ENCODE results near the gene TRAM2.
A peak's percentile ranks its signal among the peaks of the same experiment; 100 is the strongest.

Gene TRAM2

DNA sequence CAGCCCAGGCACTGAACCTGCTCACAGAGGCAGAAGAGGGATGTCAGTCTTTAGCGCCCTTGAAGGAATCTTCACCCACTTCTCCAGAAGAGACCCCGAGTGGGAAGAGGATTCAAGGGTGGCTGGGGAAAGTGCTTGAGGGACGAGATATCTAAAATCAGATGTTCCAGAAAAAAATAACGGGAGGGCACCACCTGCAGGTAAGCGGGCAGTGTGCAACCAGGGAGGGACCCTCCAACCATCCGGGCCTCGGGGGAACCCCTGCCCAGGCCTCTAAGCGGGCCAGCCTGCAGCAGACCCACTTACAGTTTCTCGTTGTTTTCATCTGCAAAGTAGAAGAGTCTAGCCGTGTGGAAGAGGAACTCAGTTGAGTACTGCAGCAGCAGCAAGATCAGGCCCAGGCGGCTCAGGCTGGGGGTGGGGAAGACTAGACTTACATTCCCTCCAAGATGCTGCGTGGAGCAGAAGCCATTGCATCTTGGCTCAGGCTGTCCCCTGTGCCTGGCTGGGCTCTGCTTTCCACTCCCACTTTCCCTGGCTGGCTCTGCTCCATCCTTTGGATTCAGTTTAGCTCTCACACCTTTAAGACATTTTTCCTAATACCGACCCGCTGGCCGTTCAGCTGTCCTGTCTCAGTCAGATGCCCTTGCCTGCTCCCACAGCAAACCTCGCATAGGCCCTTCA is 71.0 kb downstream of the TRAM2 start:
- no peak for DNase-seq

DNA sequence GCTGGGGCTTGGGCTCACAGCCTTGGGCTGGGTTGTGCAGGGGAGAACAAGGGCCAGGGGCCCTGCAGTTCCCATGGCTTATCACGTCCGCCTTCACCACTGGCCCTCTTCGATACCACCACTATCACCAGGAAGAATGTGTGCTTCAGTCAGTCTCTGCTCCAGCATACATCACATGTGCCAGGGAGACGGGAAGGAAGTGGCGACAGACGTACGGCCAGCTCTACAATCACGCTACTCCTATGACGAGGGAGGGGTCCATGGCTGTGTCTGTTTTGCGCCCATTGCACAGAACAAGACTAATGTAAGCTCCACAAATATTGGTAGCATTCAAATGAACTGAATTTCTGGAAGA is 72.1 kb downstream of the TRAM2 start:
- DNase-seq: no peak

DNA sequence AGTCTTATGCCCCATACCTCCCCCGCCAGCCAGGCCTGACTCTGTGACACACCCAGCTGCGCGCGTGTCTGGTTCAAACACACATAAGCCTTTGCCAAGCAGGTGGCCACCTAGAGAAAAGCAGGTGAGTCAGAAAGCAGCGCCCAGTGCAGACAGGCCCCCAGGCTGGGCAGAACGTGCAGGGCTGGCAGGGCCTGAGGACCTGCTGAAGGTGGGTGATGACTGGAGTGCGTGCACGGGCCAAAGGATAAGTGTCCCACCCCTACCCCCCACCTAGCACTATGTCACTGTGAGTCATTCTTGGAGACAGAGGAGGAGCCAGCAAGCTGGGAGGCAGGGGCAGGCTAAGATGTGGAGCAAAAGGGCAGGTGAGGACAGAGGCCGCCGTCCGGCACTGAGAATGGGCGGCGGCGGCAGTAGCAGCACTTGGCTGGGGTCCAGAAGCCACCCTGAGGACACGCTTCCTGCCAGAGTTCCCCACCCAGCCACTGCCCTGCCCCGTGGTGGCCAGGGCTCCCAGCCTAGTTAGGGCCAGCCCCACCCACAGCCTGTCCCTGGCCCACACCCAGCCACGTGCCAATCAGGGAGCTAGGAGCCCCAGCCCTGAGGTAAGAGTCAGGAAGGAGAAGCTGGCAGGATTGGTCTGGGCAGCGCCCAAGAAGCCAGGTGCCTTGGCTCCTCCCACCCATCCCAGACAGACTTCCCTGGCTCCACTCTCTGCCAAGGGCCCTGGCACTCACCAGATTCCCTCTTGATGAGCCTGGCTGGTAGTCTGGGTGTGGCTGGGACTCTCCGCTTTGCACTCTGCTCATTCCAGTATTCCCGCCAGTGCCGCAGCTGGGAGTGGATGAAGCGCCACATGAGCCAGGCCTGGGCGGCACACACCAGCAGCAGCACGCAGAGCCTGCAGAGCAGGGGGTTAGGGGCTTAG is 72.7 kb downstream of the TRAM2 start:
- no peak for DNase-seq

DNA sequence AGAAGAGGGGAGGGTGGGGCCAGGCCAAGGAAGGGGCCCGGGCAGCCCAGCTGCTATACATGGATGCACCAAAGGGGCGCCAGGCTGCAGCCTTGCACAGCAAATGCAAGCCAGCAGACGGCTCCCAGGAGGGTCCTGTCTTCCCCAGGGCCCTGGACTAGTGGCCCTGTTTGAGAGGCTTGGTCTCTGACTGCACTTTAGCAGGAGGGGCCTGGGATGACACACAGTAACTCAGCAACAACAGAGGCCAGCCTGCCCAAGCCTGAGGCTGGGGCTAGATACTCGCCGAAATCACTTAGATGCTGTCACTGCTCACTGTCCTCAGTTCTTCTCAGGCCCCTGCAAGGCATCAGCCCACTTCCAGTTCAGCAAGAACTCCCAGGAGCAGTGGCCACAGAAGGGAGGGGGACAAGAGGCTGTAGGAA is 73.5 kb downstream of the TRAM2 start:
- DNase-seq: no peak

DNA sequence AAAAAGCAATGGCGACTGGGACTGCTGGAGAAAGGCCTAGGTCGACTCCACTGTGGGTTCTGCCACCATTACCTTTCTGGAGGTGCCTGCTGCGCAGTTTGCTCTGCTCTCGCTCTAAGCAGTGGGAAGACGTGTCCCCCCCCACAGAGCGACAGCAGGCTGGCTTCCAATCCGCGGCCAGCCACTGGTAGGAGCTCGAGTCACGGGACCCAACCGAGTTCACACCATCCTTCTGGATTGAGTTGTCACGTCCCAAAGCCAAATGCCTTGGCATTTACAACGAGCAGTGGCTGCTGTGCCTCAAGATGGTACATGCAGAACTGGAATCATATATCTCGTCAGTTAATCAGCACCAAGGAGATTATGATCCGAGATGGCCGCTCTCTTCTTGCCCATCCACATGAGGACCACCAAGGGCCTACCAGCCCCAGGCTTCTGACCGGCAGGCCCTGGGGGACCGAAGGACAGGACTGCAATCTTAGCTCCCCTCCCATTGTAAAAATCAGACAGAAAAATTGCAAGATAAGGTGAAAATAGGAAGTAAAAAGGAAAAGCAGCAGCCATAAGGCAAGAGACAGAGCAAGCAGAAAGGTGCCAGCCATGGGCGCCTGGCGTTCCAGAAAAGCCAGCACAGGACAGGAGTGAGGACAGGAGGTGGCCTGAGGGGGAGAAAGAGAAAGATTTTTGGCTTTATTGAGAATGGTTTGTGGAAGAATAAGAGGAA is 74.4 kb downstream of the TRAM2 start:
- no peak for DNase-seq

DNA sequence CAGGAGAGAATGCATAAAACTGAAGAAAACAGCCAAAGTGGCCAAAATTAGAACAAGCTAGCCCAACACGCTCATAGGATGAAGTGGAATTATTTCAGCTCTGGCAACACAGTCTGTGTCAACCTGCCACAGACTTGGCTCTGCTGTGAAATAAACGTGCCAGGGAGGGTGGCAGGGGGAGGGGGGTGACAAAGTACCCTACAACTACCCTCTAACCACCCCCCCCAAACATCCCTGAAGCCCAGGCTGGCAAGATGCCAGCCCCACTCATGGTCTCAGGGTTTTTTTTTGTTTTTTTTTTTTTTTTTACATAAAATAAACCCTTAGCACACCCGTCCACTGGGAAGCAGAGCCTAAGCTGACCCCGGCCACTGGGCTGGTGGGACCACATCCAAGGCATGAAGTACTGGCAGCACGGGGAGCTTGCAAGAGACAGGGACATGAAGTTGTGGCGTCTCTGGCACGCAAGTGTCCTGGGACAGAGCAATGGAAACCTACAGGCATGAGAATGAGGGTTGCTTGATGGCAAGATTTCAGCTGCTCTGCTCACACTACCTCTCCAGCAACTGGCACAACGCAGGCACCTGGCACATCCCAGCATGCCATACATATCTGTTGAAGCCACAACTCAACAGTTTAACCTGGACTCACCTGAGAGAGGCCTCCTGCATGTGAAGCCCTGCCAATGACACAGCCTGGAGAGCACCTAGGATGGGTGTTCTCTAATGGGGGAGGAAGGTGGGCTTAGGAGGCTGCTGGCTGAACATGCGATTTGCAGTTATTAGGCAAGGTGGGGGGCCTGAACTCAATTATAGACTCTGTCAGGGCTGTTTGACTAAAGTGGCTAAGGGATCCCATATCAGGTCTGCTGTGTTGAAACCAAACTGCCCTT is 76.4 kb downstream of the TRAM2 start:
- DNase-seq: no peak

DNA sequence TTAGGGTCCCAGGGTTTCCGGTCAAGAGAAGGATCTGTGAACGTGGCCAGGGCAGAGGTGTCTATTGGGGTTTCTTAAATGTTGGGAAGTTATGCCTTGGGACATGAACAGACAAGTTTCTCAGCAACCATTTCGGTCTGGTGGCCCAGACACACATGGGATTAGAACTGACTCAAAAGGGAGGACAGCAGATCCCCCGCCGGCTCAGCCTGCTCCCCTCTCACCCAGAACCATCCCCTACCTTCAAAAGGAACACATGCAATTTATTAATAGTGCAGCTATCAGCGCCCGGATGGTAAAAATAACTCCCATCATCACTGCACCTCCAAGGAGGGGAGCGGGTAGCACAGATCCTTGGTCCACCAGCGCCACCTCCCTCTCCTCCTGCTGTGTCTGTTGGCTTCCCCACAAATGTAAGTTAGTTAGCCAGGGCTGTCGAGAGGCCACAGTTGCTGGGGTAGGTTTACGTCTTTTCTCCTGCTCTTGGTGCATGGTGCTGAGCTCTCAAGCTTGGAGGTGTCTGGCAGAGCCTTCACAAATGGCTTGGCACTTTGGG is 77.1 kb downstream of the TRAM2 start:
- no peak for DNase-seq

DNA sequence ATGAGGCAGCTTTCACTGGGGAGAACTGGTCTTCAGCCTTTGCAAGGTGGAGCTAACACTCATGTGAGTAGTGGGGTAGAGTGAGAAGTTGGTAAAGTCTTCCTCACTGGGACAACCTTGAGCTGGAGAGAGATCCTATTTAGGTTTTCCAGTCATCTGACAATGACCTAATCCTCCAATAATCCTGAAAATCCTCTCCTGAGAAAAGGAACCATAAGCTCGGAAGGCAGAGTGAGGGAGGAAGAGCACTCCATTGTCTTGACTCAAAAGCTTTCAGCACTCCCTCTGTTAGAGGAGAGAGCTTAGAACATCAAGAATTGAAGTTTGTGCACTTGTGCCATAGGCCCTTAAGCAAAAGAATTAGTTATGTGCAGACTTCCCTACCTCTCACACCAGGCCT is 77.8 kb downstream of the TRAM2 start:
- no peak for DNase-seq

DNA sequence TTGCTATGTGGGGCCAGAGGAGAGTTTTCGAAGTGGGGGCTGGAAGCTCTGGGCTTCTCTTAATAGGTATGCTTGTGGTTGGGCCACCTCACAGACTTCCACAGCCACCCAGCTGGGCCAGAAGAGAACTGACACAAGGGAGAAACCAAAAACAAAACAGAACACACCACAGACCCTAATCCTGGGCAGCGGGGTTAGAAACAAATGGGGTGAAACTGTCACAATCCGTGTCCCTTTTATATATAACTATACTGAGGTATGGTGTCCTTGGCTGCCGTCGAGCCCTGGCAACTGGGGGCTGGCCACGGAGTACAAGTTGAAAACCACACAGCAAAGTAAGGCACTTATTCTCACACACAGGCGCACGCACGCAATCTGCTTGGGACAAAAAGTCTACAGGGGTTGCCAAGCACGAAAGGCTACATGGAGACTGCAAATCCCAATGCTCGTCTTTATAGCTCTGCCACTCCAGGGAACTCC is 78.3 kb downstream of the TRAM2 start:
- DNase-seq: no peak

DNA sequence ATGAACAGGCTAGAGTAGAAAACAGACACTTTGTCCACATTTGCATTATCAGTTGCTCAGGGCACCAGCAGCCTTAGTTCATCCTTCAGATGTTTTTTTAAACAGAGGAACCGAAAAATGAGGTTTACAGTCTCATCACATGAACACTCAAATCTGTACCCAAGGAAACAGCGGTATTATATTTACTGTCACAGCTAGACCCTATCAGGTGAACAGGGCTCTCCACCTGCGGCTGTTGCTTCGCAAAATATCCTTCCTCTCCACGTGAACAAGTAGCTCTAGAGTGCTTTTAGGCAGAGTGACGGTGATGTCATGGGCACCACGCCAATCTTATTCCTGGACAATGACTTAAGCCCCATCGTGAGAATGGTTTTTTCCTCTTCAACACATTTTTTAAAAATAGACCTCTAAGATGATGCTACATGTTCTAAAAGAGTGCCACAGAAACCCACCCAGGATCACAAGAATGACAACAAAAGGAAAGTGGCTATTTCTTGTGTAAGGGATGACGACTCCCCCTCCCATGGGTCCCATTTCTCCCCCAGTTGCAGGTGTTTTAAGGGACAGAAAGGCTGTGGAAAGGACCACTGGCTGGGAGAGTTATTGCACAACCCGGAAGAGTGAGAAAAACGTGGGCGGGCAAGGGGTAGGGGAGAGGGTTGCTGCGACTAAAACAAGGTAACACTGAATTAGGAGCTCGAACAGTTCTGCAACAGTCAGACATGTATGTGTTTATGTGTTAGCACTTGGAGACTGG is 79.0 kb downstream of the TRAM2 start:
- DNase-seq: no peak

DNA sequence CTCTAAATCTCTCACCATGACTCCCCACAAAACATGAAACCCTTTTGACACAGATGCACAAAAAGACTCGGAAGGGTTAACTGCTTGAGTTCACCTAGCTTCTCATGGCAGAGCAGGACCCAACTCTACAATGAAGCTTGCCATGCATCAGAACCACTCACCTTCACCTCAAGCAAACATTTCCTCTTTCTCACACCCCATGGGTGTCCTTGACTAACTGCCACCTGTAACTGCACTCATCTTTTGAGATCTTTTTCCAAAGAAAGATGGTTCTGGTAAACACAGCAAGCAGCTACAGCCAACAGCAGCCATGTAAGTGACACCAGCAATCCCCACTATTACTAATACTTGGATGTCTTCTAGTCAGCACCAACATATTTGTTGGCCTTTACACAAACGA is 80.2 kb downstream of the TRAM2 start:
- DNase-seq: no peak

DNA sequence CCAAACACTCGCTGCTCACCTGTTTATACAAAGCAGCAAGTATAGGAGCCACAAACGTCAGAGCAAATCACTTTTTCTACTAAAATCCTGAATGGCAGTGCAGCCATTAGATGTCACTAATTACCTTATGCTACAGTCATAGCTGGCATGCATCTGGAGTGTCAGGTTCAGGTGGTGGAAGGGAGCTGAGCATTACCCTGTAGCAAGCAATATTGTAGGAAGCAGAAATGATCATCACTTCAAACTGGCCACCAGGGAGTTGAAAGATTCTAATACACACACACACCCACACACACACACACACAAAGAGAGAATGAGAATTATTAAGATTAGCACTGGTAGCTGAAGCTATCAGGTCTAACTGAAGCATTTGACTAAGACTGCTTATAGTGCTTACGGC is 80.9 kb downstream of the TRAM2 start:
- no peak for DNase-seq

DNA sequence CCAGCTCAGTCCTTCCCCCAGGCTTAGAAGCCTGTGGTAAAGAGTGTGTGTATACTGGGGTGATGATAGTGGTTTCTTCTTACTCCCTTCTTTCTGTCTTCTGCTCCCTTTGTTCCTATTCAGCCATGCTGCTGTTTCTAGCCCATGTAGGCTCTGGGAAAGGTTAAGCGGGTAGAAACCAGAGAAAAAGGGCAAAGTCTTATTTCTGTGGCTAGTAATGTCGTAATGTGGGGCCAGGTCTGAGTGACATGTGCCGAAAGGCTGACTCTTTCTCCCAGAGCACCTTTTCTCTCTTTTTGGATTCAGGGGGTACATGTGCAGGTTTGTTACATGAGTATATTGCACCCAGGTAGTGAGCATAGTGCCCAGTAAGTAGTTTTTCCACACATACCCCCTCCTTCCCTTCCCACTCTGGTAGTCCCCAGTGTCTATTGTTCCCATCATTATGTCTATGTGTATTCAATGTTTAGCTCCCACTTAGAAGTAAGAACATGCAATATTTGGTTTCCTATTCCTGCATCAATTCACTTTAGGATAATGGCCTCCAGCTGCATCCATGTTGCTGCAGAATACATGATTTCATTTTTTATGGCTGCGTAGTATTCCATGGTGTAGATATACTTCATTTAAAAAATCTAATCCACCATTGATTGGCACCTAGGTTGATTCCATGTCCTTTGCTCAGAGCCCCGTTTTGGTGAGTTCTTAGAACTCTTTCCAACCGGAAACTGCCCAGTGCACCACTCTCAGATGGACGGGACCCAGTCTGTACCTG is 82.4 kb downstream of the TRAM2 start:
- DNase-seq: no peak

DNA sequence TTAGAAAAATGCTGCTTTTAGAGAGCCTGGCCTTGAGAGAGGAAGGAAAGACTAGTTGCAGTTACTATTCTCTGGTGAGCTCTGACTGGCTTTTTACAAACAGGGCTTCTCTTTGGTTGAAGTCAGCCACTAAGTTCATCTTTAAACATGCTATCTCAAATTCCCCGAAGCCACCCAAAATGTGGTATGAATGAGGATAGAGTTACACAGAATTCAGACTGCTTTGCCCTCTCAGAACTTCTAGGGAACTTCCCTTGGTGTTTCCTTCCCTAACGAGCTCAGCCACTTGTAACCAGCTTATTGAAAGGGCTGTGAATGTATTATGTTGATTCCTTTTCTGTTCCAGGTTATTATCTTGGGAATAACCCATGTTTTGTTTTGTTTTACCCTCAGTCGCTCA is 83.2 kb downstream of the TRAM2 start:
- DNase-seq: peak; percentile 37

DNA sequence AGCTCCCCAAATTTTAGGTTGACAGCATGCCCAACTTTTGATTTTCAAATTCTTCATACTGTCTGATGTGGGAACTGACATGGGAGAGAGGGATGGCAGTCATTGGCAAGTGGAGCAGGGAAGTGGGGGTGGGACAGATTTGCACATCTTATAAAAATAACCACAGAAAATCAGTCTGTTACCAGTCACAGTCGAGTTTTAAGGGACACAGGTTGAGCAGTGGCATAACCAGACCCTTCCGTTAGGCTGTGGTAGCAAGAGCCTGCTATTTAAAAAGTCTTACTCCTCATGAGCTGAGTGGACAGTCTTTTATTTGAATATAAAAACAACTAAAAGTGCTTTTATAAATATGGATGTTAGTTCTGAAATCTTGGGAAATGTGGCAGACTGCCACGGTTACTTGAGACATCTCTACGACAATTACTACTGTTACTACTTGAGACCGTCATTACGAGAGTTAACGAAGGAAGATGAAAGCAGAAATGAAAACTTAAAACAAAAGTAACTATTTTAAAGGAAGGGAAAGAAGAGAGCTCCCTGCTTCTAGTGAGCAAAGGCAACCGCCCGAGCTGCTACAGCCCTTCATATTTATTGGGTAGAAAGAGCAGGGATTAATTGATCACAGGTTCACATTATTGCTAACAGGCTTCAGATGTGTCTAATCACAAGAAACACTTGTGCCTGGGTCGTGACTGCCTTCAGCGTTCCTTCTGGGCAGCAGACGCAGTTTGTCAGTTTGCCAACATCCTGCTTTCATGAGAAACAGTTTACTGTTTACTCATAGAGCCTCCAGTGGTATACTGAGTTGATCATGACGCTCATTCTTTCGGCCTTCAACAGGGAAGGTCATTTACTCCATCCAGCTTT is 85.4 kb downstream of the TRAM2 start:
- peak; percentile 12 for DNase-seq

DNA sequence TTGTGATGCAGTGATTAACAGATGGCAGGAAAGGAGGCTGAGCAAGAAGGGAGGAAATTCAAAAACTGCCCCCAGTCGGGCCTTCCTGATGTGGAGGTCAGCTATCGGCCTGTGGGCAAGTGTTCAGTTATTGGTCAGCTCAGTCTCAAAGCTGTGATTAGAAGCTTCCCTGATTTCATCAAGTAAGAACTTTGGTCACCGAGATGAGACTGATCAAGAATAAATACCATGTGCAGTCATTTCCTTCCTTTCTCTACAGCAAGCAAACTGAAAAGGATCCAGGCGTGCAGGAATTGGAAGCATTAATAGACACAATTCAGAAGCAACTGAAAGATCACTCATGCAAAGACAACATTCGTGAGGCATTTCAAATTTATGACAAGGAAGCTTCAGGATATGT is 87.0 kb downstream of the TRAM2 start:
- no peak for DNase-seq

DNA sequence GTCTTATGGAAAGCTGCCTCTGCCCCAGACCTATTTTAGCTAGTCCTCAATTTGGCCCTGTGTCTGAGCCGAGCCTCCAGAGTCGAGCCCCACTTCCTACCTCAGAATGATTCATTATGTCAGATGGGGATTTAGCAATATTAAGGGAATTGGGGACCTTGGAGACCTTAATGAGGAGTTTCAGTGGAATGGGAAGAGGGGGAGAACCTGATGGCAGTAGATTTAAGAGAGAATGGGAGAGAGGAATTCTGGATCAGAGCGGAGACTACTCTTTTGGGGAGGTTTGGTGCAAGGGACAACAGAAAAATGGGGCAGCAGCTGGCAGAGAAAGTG is 93.2 kb downstream of the TRAM2 start:
- DNase-seq: no peak

DNA sequence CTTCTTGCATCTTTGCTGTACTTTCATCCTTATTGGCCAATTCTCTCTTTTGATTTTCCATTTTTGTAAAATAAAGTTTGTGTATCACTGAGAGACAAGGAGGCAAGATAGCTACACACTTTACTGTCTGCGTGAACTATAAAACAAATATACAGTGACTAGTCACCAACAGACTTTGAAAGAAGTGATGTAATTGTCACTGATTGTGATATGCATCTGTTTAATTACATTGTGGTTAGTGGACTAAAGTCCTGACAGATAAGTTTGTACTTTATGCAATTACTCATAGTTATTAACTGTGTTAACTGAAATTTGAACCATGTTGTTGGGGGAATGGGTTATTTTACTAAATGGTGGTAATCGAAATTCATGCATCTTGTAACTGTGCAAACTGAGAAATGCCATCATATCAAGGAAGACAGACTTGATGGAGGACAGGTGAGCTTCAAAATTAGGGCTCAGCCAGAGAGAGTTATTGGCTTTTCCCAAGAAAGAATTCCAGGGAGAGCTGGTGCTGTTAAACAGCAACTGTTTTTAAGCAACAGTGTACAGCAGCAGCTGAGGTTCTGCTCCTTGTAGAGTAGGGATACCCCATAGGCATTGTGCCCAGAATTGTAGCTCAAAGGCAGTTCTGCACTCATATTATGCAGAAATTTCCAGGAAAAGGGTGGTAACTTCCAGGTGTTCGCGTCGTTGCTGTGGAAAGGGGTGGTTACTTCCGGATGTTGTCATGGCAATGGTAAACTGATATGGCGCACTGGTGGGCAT is 93.8 kb downstream of the TRAM2 start:
- DNase-seq: no peak

DNA sequence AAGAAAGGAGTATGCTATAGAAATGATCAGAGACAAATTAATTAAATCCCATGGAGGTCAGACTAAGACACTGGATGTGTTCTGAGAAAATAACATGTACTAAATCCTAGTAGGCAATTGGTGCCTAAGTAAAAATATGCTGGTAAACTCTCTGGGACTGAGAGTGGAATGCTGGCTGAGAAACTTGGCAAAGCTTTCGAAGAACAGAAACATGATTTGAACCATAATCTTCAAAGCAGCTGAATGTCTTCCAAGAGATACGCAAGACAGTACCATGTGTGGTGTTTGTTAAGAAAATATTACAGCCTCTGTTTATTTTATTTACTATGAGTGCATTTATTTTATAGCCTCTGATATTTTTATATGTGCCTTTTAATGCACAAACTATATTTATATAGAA is 101.6 kb downstream of the TRAM2 start:
- DNase-seq: no peak

Measured in activated CD4-positive, alpha-beta T cell treated with anti-CD3 and anti-CD28 coated beads, Interleukin-2, amount 50 U/mL, for 16 hours (primary cell).